GM12878 (cell line): ENCODE results near the gene ZNF723. TPM values are rescaled to one million over a fixed set of nuclear protein-coding genes. Genes with fewer than 3 reads are reported as not detected.
"Not testable (repeated sequence)": the region's sequence is repeated elsewhere in the genome, so short reads cannot be mapped to it uniquely, and the experiment has no call there.

ENCODE experiments used
- ATAC-seq: fragments of 200-7000 bp; cut with Tn5 transposase; 3 replicates; pipeline ENCODE4 v1.9.1; 2020; ENCODE audit warnings: mild to moderate bottlenecking, moderate library complexity
- BruUV-seq: library from RNA; stranded (reverse); fragments of 400-500 nt; replicated peaks from 2 replicates; lab custom pipeline; 2021; lab: Mats Ljungman, UMichigan
- CTCF ChIA-PET: fragments of 300-600 bp; sonication (Branson Sonifier 250); formaldehyde crosslinking; extraction: SDS; loops from one replicate; lab custom pipeline; 2021; ENCODE audit warnings: inconsistent platforms; lab: Yijun Ruan, JAX
- POLR2A ChIA-PET: fragments of 350-600 bp; formaldehyde crosslinking; extraction: SDS; loops from one replicate; lab custom pipeline; 2021; ENCODE audit warnings: inconsistent platforms; lab: Charles Lee
- RAD21 ChIA-PET: fragments of 300-600 bp; sonication (Branson Sonifier 250); formaldehyde crosslinking; loops from one replicate; lab custom pipeline; 2023; ENCODE audit warnings: antibody characterized with exemption; ENCODE audit not compliant: unreplicated experiment; lab: Charles Lee
- SMC1A ChIA-PET: fragments of 300-600 bp; sonication (Branson Sonifier 250); formaldehyde crosslinking; loops from one replicate; lab custom pipeline; 2023; ENCODE audit not compliant: unreplicated experiment, uncharacterized antibody; lab: Charles Lee
- DNase-seq: peaks from one replicate; pipeline ENCODE4 v3.0.0-alpha.2; 2011; ENCODE audit warnings: low read depth, low spot score
- FAIRE-seq: peaks from 3 replicates; lab custom pipeline; 2011; peaks lifted over from hg19 to GRCh38; lab: Jason Lieb, UNC
- H2AFZ ChIP-seq: 2 replicates; pipeline ENCODE4 v1.6.0; 2011; ENCODE audit warnings: low read depth, low read length, control low read depth; ENCODE audit not compliant: control insufficient read depth
- H3K27ac ChIP-seq: 2 replicates; pipeline ENCODE4 v1.5.1; 2011; ENCODE audit warnings: control low read depth; ENCODE audit not compliant: control insufficient read depth, insufficient read depth
- H3K27me3 ChIP-seq, 2 experiments: replicated peaks in 1 of 2; 2 replicates each; pipeline versions ENCODE4 v1.6.0 to v1.6.1; 2011; ENCODE audit warnings: low read length in 1 of 2; ENCODE audit not compliant: control insufficient read depth in 2 of 2, insufficient read depth in 2 of 2
- H3K36me3 ChIP-seq, 2 experiments: 2 replicates each; pipeline ENCODE4 v1.5.1; 2011; ENCODE audit warnings: low read length in 1 of 2; ENCODE audit not compliant: control insufficient read depth in 2 of 2, insufficient read depth in 2 of 2
- H3K4me1 ChIP-seq: 2 replicates; pipeline ENCODE4 v1.6.1; 2011; ENCODE audit warnings: mild to moderate bottlenecking, low read length, moderate library complexity, mixed read lengths; ENCODE audit not compliant: control insufficient read depth, insufficient read depth
- H3K4me2 ChIP-seq: 2 replicates; pipeline ENCODE4 v1.6.0; 2011; ENCODE audit warnings: control low read depth; ENCODE audit not compliant: control insufficient read depth, insufficient read depth
- H3K4me3 ChIP-seq: fragments of 200-600 bp; sonication (generic); 2 replicates; pipeline ENCODE4 v1.5.1; 2016
- H3K79me2 ChIP-seq: 2 replicates; pipeline ENCODE4 v1.6.0; 2011; ENCODE audit warnings: low read length; ENCODE audit not compliant: control insufficient read depth, insufficient read depth
- H3K9ac ChIP-seq: 2 replicates; pipeline ENCODE4 v1.8.0; 2011; ENCODE audit warnings: low read length, control low read depth, mixed read lengths; ENCODE audit not compliant: control insufficient read depth, insufficient read depth
- H3K9me3 ChIP-seq: replicated peaks from 3 replicates; pipeline ENCODE4 v1.5.1; 2011; ENCODE audit warnings: mild to moderate bottlenecking, low read length; ENCODE audit not compliant: control insufficient read depth, insufficient read depth
- H4K20me1 ChIP-seq: 2 replicates; pipeline ENCODE4 v1.6.0; 2011; ENCODE audit not compliant: control insufficient read depth, insufficient read depth
- KDM1A ChIP-seq: fragments of 200-600 bp; sonication (generic); IDR thresholded peaks from 2 replicates; pipeline ENCODE4 v1.6.1; 2016; ENCODE audit warnings: borderline replicate concordance
- NR2F1 ChIP-seq: fragments of 450-650 bp; conservative IDR thresholded peaks from 2 replicates; pipeline ENCODE4 v1.6.1; 2017; ENCODE audit warnings: mild to moderate bottlenecking
- ZZZ3 ChIP-seq: IDR thresholded peaks from 2 replicates; pipeline ENCODE4 v1.6.1; 2011; ENCODE audit warnings: low read depth; ENCODE audit not compliant: control insufficient read depth, insufficient read length
- WGBS: methylation state at CpG from one replicate; pipeline ENCODE4 v1.1.6; 2016; ENCODE audit warnings: low lambda C conversion rate; ENCODE audit not compliant: insufficient replicate concordance, insufficient coverage; ENCODE audit errors: missing lambda C conversion rate; 5-methylcytosine and 5-hydroxymethylcytosine counted together
- in situ Hi-C: fragments of 300-500 bp; cut with MboI; formaldehyde crosslinking; loops from 9 replicates; pipeline ENCODE4 v1.14.3; 2018; ENCODE audit warnings: mixed read lengths
- intact Hi-C: fragments of 100-400 bp; cut with micrococcal nuclease; formaldehyde crosslinking; loops from one replicate; pipeline ENCODE4 v1.14.2; 2022; ENCODE audit not compliant: unreplicated experiment
- polyA plus RNA-seq, 11 experiments: library from polyadenylated mRNA; depleted of rRNA in 4 of 11; unstranded in 6 of 11; stranded (reverse) in 5 of 11; fragments of >200 nt; fragmentation: Nextera tagmentation in 4 of 11; fragmentation: Illumina TruSeq in 1 of 11; extraction: Ambion mirVana in 4 of 11; extraction: Trizol in 1 of 11; gene quantifications; 1 replicate in 1 of 11; 2 replicates in 10 of 11; pipeline versions ENCODE4 v1.2.1 to v1.2.3, GENCODE V29; 2011 to 2016; ENCODE audit warnings: inconsistent platforms in 2 of 11, missing spikeins in 2 of 11, low read depth in 1 of 11
- total RNA-seq, 4 experiments: library from RNA; depleted of rRNA in 3 of 4; stranded (reverse); fragments of >200 nt in 3 of 4; fragmentation: Illumina TruSeq in 1 of 4; extraction: Trizol in 1 of 4; gene quantifications; 2 replicates each; pipeline versions ENCODE4 v1.2.1 to v1.2.3, GENCODE V29; 2013 to 2021

ZNF723 gene
- total and polyA plus RNA-seq, 10 of the 15 experiments (the other 5 are each of a cell fraction or from before 2014, with no cell fraction given): not detected

- no peaks in the 10 kb centered on the region for H3K4me1 ChIP-seq
- ChIA-PET SMC1A (no interaction called here), POLR2A (no interaction called here), RAD21 (no interaction called here), CTCF (no interaction called here)
- in situ Hi-C loops (no loop called here), intact Hi-C loops (no loop called here)
- DNase-seq: no peak
- no peaks in the 10 kb centered on the region for H3K36me3 ChIP-seq
- no peak within 1 kb of the TSS for H3K4me2 ChIP-seq
- no peak within 1 kb of the TSS for H3K4me3 ChIP-seq
- FAIRE-seq: no peak
- no peak for TF ChIP-seq ZZZ3
- TF ChIP-seq KDM1A: no peak
- no peak for TF ChIP-seq NR2F1
- no peaks in the 10 kb centered on the region for H3K27me3 ChIP-seq
- no peaks in the 10 kb centered on the region; the same call in 2 of the 3 replicates for H3K9me3 ChIP-seq
- no peak for ATAC-seq
- 52% methylated on average over 36 of the region's 36 CpGs for WGBS
- H3K79me2 ChIP-seq: no peaks in the 10 kb centered on the region
- H4K20me1 ChIP-seq: no peaks in the 10 kb centered on the region
- H2AFZ ChIP-seq: no peak within 1 kb of the TSS
- BruUV-seq: no TSS peak
- no peak within 1 kb of the TSS for H3K27ac ChIP-seq
- no peak within 1 kb of the TSS for H3K9ac ChIP-seq
These were observed 48.3 kb upstream of the ZNF723 start, which contains the start of gene ZNF99 for GRCh38 chr19:22783651-22784410. Gene ZNF99 (minus strand): TSS chr19:22784151. CDS start chr19:22784016, 135 bp downstream.

- H3K4me3 ChIP-seq, DNase-seq, in situ Hi-C loops, H3K27me3 ChIP-seq, H3K9ac ChIP-seq, intact Hi-C loops, H3K79me2 ChIP-seq, H3K36me3 ChIP-seq, SMC1A ChIA-PET, H3K27ac ChIP-seq, H2AFZ ChIP-seq, H3K4me2 ChIP-seq, FAIRE-seq, H3K4me1 ChIP-seq, RAD21 ChIA-PET, CTCF ChIA-PET, H4K20me1 ChIP-seq, POLR2A ChIA-PET, H3K9me3 ChIP-seq, BruUV-seq, ATAC-seq: not testable (repeated sequence)
- 31% methylated on average over 4 of the region's 4 CpGs for WGBS
These were observed 39.2 kb upstream of the ZNF723 start for GRCh38 chr19:22792863-22793262.
